HG02884 (cell line): ENCODE data around the gene IQGAP3.

ENCODE experiments used
- ATAC-seq: cut with Tn5 transposase; IDR thresholded peaks from one replicate; pipeline ENCODE4 v1.9.1; 2021; ENCODE audit warnings: mild to moderate bottlenecking, moderate library complexity; ENCODE audit not compliant: unreplicated experiment

Gene IQGAP3

DNA sequence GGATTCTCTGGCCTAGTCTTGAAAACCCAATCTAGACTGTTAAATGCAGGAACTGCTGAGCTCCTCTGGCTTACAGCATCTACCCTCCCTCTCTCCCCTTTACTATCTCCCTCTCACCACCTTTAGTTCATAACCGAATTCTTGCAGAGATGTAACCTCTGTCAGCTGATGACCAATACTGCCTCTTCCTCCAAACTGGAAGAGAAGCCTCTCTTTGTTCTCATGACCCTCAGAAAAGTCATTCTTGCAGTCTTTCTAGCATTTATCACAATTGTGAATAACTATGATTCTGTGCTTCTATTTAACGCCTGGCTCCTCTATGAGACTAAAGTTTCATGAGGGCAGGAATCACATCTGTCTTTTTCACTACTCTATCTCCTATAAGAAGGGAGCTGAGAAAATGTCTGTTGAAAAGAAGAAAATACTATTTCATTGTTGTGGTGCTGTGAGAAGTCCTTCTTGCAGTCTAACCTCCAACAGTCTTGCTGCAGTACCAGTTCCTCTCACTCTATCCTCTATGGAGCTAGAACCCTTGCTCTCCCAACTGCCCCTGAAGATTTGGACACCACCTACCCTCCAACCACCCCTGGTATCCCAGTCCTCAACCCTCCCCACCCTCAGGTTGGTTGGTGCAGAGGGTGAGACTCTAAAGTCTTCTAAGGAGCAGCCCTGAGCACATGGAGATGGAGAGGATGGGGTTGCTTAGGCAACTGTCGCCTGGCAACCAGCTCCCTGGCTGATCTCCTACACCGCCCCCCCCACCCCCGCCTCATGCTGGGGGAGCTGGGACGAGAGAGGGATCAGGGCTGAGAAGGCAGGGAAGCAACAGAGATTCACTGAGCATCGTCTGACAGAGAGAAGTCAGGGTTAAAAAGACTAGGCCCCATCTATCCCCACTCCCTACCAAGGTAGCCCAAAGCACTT lies 85.7 kb downstream of the IQGAP3 start:
- ATAC-seq, result no peak

DNA sequence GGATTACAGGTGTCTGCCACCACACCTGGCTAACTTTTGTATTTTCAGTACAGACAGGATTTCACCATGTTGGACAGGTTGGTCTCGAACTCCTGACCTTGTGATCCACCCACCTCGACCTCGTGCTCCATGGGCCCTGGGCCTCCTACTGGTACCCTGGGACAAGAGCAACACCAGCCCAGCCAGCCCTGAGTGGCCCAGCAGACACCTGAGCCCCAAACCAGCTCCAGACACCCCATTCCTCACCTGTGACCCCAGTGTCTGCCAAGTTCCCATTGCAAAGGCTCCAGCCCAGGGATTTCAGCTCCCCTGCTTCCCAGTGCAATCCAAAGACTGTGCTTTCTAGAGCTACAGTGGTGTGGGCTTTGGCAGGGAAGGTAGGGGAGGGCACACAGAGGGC lies 86.4 kb downstream of the IQGAP3 start:
- no peak for ATAC-seq

DNA sequence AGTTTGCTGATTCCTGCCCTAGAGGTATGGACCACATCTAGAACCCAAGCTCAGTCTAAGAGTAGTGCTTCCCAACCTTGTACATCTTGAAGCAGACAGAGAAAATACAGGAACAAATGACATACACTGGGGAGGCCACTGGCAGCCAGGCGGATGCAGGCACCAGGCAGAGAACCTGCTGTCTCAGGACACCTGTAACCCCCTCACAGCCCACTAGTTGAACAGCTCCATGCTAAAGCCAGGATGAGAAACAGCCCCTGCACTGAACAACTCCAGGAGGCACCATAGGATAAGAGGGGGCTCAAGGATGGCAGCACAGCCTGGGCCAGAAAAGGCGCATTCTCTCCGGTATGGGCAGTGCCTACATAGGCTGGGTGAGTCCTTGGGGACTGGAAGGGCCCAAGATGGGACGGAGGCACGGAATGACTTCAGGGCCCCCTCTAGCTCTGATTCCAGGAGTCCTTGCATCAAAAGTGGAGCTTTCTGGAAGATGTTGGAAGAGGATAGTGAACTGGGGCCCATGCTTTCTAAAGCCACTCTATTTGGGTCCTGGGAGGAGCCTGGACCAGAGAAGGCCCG lies 87.8 kb downstream of the IQGAP3 start:
- ATAC-seq, result no peak

DNA sequence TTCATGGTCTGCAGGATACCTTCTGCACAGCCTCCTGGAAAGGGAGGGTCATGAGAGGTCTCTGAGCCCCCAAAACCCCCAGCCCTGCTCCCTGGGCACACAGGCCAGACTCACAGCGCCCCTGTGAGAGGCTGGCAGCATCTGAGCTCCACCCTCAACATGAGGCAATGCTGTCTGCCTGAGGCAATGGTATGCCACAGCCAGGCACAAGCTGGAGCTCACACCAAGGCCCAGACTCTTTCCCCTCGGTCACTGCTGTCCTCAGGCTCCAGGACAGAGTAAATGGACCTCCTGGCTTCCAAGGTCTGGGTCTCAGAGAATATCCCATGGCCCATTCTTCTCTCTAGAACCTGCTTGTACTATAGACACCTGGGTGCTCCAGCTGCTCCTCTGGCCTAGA lies 89.0 kb downstream of the IQGAP3 start:
- no peak for ATAC-seq

DNA sequence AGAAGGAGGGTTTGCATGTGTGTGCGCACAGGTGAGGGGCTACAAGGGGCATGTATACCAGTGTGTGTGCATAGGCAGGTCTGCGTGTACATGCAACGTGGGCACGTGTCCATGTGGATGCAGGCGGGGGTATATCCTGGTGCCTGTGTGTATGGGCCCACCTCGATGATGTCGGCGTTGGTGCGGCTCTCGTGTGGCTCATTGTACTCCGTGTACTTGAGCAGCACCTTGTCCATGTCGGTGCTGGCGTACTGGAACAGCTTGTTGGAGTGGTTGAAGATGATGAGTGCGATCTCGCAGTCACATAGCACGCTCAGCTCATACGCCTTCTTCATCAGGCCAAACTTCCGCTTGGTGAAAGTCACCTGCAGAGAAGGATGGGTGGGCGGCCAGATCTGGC lies 90.1 kb downstream of the IQGAP3 start:
- no peak for ATAC-seq

DNA sequence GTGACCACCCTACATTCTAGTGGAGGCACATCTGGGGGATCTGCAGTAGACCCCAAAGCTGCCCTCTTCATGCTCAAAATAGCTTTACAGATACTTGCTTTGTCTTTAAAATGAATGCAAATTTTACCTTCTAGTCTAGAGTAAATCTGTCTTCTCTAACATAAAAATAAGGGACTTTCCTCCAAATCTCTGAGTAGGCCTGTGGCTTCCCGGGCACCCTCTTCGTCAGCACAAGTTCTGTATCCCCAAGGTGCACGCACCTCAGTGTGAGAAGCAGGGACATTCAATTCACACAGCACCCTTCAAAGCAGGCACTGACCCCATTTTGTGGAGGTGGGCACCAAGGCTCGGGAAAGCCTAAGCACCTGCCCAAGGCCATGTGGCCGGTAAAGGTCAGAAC lies 90.8 kb downstream of the IQGAP3 start:
- ATAC-seq, result no peak

DNA sequence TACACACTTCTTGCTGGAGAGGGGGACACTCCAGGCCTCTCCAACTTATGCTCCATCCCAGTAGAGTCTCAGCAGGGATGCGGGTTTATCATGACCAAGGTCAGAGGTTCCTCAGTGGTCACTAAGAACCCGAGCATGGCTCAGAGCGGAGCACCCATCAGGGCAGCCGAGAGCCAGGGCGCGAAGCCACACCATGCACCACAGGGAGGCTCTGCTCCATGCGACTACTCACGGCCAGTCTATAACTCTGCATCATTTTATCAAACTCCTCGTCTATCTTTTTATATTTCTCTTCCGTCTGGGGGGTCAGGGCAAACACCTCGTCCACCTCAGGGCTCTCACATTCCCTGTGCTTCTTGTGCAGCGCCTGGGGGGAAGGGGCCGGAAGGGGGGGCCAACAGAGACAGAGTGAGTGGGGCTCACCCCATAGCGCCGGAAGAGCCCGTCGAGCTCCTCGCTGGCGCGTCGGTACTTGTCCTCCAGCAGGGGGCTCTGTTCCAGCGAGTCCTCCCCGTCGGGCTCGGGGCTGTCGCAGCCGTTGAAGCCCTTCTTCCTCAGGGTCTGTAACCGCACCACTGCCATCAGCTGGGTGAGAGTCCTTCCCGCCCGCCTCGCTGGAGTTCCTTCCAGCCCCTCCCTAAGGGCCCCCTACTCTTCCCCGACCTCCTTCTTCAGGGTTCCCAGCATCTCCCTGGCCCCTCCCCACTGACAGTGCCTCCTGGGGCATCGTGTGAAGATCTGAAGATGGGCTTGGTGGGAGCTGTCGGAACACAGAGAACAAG lies 91.8 kb downstream of the IQGAP3 start:
- no peak for ATAC-seq

DNA sequence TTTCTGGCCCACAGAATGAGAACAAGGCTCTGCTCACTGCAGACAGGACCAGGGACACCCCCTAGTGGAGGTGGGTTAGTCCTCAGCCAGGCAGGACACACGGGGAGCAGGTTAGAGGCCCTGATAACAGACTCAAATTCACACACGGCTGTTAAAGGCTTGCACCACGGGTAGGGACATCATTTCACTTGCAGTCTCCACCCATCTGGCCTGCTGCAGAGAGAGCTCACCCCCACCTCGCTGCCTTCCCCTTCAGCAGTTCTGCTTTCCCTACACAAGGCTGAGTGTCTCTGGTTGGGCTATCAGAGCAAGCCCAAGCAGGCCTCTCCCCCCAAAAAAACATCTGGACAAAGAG lies 92.4 kb downstream of the IQGAP3 start:
- no peak for ATAC-seq

DNA sequence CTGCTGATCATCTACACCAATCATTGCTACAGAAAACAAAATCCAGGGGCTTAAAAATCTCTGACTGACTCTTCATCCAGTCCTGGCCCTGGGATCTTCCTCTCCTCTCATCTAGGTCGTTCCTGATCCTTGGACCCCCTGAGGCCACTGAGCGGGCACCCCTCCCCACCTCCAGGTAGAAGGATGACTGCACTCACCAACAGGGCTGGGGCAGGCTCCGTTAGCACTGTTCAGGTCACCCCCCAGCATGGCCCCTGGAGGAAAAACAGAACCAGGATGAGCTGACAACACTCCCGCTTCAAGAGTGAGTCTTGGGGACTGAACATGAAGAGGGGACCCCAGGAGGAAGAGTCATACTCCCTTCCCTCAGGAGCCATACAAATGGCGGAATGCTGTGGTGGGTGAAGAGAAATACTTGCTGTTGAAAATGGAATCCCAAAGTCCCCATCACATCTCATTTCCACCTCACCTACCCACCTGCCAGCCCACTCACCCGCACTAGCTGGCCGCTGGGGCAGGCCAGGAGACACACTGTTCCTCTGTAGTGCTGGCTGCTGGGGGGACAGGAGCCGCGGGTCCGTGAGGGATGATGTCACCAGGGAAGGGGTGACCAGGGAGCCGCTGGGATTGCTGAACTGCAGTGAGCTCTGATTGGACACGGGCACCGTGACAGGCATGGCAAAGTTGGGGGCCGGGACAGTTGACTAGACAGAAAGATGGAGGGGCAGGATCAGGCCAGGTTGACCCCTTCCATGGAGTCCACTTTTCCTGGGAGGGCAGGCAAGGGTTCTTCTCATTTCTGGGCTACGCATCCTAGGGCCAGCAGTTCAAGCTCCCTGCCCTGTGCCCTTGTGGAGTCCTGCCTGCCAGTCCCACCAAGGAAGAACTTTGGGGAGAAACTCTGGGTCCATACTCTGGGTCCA lies 93.0 kb downstream of the IQGAP3 start:
- ATAC-seq, result no peak

DNA sequence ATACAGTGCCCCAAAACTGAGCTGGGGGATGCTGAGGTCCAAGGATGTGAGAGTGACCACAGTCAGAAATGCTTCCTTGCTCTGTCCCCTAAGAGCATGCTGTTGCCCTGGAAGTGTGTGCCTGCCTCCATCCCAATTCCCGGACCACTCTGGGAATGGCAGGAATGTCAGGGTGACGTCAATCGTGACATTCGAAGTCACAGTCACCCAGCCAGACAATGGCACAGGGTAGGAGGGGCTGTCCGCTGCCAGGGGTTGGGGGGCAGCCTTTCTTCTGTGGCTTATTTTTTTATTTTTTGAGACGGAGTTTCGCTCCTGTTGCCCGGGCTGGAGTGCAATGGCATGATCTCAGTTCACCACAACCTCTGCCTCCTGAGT lies 94.1 kb downstream of the IQGAP3 start:
- no peak for ATAC-seq

DNA sequence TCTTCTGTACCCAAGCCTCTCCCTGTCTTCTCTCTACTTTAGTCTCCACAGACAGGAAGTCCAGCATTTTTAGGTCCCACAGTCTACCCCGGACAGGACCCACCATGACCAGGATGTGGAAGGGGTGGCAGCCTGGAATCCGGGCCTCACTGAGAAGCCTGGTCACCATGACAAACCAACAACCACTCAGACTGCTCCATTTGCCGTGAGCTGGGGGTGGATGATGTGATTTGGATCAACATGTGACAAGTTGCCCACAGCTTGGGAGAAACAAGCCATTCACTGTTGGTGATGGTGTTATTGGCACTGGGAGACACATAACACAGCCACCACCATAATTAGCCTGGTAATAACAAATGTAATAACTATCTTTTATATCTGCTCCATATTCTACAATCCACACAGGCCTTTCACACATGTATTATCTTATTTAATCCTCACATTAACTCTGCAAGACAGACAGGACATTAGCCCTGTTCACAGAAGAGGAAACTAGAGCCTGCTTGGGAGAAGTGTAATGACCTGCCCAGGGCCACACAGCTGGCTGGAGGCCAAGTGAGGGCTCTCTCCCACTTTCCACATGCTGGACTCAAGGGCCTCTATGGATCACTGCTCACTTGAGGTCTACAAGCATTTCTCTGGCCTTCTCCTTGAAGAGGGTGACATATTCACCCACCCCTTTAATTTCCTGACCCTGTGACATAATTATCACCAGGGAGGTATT lies 94.7 kb downstream of the IQGAP3 start:
- no peak for ATAC-seq

DNA sequence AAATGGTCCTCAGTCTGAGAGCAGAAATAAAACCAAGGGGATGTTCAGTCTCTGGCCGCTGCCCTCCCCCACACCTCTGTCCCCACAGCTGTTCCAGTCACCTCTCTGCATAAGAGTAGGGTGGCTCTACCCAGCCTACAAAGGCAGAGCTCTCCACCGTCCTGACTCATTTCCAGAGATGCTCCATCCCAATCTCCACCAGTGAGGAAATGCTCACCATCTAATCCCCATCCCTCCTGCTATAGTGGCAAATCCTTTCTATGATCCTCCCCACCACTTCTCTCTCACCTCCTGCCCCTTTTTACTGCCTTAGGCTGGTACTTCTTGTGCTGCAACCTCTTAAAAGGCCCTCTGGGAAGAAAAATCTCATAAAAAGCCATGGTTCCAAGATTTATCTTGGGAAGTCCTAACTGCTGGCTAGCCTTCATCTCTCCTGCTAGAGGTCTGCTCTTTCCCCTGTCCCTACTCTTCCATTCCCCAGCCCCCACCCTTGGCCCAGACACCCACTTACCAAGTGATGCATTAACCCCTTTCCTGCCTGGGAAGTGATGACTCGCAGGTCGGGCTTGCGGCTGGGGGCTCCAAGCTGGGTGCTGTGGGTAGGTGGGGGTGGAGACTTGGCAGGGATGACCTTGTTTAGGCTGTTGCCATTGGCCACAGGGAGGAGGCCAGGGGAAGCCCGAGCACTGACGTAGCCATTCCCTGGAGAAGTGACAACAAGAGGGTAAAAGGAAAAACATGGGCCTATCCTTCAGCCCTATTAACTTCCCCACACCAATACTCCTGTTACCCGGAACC lies 95.7 kb downstream of the IQGAP3 start:
- no peak for ATAC-seq

DNA sequence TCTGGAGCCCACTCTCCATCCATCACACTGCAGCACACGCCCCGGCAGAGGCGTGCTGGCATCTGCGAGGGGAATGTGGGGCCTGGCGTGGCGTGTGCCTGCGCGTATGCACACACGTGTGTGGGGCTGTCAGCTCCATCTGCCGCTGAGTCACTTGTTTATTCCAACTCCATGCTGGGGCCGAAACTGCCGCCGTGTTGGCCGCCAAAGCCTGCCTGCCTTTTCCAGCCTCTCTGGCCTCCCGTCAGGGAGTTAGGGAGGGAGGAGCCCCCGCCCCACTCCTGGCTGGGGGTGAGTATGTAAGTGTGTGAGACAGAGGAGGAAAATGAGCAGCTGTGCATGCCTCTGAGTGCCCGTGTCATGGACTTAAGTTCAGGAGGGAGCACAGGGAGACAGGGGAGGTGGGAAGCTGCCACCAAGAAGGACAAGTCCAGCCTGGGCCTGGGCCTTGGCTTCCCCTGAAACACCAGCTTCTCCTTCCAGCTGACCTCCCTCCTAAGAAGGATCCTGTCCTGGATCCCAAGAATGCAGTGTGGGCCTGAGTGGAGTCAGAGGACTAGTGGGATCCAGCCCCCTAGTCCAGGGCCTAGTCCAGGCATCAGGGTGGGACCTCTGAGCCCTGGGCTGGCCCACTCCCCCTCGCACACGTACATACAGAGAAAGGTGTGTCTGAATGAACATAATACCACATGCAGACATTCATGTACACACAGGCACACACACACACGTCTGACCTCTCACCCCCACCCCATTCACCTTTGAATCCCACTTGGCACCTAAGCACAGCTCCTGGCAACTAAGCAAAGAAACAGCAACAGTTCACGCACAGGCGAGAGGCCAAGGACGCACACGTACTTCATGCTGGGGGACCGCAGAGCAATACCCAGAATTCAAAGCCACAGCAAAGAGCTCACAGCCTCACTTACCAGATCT lies 96.5 kb downstream of the IQGAP3 start:
- no peak for ATAC-seq
